ENCODE measurements around the gene HMG20A. TPM values are rescaled to one million over a fixed set of nuclear protein-coding genes. Genes with fewer than 3 reads are reported as not detected.

Gene HMG20A
- total and polyA plus RNA-seq, 9 of the 15 experiments (the other 6 are each of a cell fraction or from before 2014, with no cell fraction given), result 25.0 to 68.1 (median 38.9) TPM

GRCh38 chr15:77376770-77377169, 43.9 kb upstream of the HMG20A start (continued):
- TF ChIP-seq MAX (CRISPR knock-in tag; IDR thresholded peaks at IDR 0.05), result no peak
- TF ChIP-seq CEBPB (tag; IDR thresholded peaks at IDR 0.05), result no peak
- TF ChIP-seq TCF15 (CRISPR knock-in tag; IDR thresholded peaks at IDR 0.05), result no peak
- no peak for TF ChIP-seq SRSF3 (IDR thresholded peaks at IDR 0.05; ENCODE audit: insufficient read depth, low read length)
- TF ChIP-seq ELK3 (CRISPR knock-in tag; IDR thresholded peaks at IDR 0.05), result no peak

GRCh38 chr15:77380033-77380432, 40.7 kb upstream of the HMG20A start:
- no peak overlapping the region for H2AFZ ChIP-seq (ENCODE audit: low read depth, low read length)
- ChIA-PET CTCF (ENCODE audit: low intra/inter-chr PET ratio) (no interaction called here), POLR2A (interaction anchor here (0.7 kb wide), 1 partner anchor 398 kb away, joined by 3 read pairs; no protein-coding TSS in a partner anchor)
- H3K27ac ChIP-seq (ENCODE audit: extremely low read depth, low read depth, low read length), result no peak overlapping the region
- no peak overlapping the region for H3K4me2 ChIP-seq (ENCODE audit: insufficient read depth, low read length)
- H3K9me1 ChIP-seq (ENCODE audit: control insufficient read depth, insufficient read depth, low read length), result no peaks in the 10 kb centered on the region
- no peaks in the 10 kb centered on the region for H3K9me3 ChIP-seq (replicated peaks; ENCODE audit: control insufficient read depth, insufficient read depth, low read depth, low read length)
- in situ Hi-C loops (cut with MboI), result no loop called here
- FAIRE-seq (no peak), ATAC-seq (no peak), DNase-seq (ENCODE audit: extremely low read depth in 1 of 4, low spot score in 3 of 4) (no peak)
- H3K4me3 ChIP-seq, result no peak overlapping the region
- no TSS peak for BruUV-seq (replicated peaks)
- H3K79me2 ChIP-seq (ENCODE audit: control insufficient read depth, insufficient read depth, low read length), result peaks cover 24% of the 10 kb centered on the region; the same call in 2 of the 3 replicates
- no peak overlapping the region for H3K9ac ChIP-seq (ENCODE audit: insufficient read depth in 1 of 2, low read depth in 2 of 2, low read length in 2 of 2)
- H3K27me3 ChIP-seq (ENCODE audit: control insufficient read depth in 2 of 2, insufficient read depth in 2 of 2, low read length in 2 of 2), result no peaks in the 10 kb centered on the region
- no peaks in the 10 kb centered on the region for H3K36me3 ChIP-seq (ENCODE audit: control insufficient read depth, insufficient read depth, low read length)
- WGBS (ENCODE audit: insufficient coverage, low coverage, missing lambda C conversion rate), result 90% methylated on average over 4 of the region's 4 CpGs
- no peaks in the 10 kb centered on the region; the same call in 1 of the 2 replicates for H4K20me1 ChIP-seq (replicated peaks; ENCODE audit: control insufficient read depth, insufficient read depth, low read length)
- H3K4me1 ChIP-seq (replicated peaks in 1 of 2; ENCODE audit: control insufficient read depth in 2 of 2, insufficient read depth in 2 of 2, low read length in 2 of 2), result no peaks in the 10 kb centered on the region
- intact Hi-C loops (cut with micrococcal nuclease), result no loop called here
- no peak for TF ChIP-seq PTRF (tag; IDR thresholded peaks at IDR 0.05)
- no peak for TF ChIP-seq PURB (CRISPR knock-in tag; IDR thresholded peaks at IDR 0.05; ENCODE audit: low read depth)
- no peak for TF ChIP-seq HNRNPLL (IDR thresholded peaks at IDR 0.05; ENCODE audit: low read depth, low read length, poor library complexity, severe bottlenecking)
- TF ChIP-seq RFX7 (CRISPR knock-in tag; IDR thresholded peaks at IDR 0.05), result no peak
- no peak for TF ChIP-seq HDAC1 (IDR thresholded peaks at IDR 0.05)
- no peak for TF ChIP-seq CHD4 (IDR thresholded peaks at IDR 0.05; ENCODE audit: insufficient read depth, insufficient replicate concordance, low read depth, low read length, poor library complexity, severe bottlenecking)
- no peak for TF ChIP-seq ELK1 (CRISPR knock-in tag; IDR thresholded peaks at IDR 0.05)
- TF ChIP-seq ZNF395 (CRISPR knock-in tag; IDR thresholded peaks at IDR 0.05), result no peak
- TF ChIP-seq POLR3G (IDR thresholded peaks at IDR 0.05; ENCODE audit: extremely low read depth, insufficient read length, insufficient replicate concordance), result no peak
- TF ChIP-seq PRMT5 (CRISPR knock-in tag; IDR thresholded peaks at IDR 0.05), result no peak
